Dermis microvascular lymphatic vessel endothelial cell (primary cell): ENCODE measurements around the gene CERS5. TPM values are rescaled to one million over a fixed set of nuclear protein-coding genes. Genes with fewer than 3 reads are reported as not detected.
"Not testable (repeated sequence)": the region's sequence is repeated elsewhere in the genome, so short reads cannot be mapped to it uniquely, and the experiment has no call there.

Experiments used
- DNase-seq, 2 donors: peaks; one replicate each; pipeline versions ENCODE4 v3.0.0 to v3.0.0-alpha.2; 2010; ENCODE audit warnings: low read depth in 2 of 2
- total RNA-seq: library from RNA; depleted of rRNA; stranded (reverse); fragments of >200 nt; gene quantifications from 2 replicates; pipeline ENCODE4 v1.2.1, GENCODE V29; 2014

The CERS5 gene
- total RNA-seq, 1 donor from 2014 or later = 28.1 TPM

DNA sequence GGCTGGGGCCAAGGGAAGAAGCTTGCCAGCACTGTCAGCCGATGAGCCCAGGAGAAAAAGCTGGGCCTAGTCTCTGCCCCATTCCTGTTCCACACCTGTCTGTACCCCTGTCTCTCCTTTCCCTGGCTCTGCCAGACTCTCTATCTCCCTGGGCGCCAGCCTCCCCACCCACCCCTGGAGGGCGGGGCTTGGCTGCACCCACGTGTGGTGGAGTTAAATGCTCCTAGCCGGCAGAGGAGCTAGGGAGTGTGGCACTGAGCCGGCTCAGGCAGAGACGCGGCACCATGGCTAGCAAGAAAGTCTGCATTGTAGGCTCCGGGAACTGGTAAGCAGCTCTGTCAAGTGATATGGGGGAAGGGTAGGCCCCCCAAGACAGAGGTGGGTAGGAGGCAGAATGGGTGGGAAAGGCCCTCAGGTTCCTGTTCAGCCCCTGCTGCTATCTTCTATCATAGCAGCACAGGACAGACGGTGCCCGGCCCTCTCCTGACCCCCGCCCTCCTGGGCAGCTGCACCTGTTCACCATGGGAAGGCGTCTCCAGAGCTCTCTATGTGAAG lies 63.3 kb downstream of the CERS5 start, which contains the start of gene GPD1:
GPD1 (plus strand) TSS at position 242 of the 555 bp plus-strand sequence; CDS start at position 285, 43 bp downstream.
- DNase-seq = no peak

- DNase-seq = no peak
These were observed 63.8 kb downstream of the CERS5 start for GRCh38 chr12:50103351-50103750.

GRCh38 chr12:50102646-50103309 lies 64.4 kb downstream of the CERS5 start:
- DNase-seq = no peak

DNA sequence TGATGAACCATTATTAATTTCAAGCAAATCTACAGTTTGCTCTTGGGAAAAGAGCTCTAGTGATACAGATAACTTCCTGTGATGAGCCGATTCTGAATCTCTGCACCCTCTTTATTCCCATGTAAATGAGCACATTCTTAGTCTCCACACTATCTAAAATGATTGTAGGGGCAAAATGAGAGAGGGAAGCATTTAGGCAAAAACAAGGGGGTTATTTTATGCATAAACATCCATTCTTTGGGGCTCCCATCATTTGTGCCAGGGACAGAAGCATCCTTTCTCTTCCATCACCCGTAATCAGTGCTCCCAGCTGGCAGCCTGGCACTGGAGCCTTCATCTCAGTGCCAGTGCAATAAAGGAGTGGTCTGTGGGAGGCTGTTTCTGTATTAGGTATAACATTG lies 65.0 kb downstream of the CERS5 start:
- no peak for DNase-seq

DNA sequence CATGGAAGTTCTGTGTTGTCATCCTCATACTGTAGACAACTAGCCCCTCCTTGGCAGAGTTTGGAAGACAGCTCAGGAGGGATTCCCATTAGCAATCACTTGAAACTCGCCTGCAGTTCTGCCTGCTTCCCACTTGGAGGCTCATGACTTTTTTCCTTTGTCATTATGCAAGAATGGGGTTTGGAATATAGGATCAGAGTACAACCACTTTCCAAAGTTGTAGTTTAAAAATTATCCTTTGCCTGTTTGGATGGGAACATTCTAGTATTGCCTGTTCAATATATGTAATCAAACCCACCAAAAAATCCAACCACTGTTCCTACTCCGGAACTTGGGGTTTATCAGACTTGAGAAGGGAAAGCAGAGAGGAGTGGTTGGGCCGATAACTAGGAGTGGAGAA lies 65.5 kb downstream of the CERS5 start:
- no peak for DNase-seq

DNA sequence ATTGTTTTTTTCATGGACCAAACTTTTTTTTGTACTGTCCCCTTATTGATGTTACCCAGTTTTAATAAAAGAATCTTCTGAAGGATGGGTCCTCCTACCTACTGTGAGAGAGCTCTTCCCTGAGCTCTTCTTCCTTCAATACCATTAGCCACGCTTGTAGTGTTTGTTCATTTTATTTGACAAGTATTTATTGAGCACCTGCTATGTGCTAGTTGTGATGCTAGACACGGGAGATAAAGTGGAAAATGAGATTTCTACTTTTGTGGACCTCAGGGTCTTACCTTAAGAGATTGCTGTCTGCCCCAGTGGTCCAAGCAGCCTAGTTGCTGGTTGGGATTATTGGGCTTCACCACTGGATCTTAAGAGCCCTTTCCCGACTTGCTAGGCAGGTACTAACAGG lies 66.6 kb downstream of the CERS5 start:
- no peak for DNase-seq

GRCh38 chr12:50099302-50100008 lies 67.7 kb downstream of the CERS5 start:
- DNase-seq = no peak

- DNase-seq = no peak
These were observed 69.2 kb downstream of the CERS5 start for GRCh38 chr12:50097952-50098351.

DNA sequence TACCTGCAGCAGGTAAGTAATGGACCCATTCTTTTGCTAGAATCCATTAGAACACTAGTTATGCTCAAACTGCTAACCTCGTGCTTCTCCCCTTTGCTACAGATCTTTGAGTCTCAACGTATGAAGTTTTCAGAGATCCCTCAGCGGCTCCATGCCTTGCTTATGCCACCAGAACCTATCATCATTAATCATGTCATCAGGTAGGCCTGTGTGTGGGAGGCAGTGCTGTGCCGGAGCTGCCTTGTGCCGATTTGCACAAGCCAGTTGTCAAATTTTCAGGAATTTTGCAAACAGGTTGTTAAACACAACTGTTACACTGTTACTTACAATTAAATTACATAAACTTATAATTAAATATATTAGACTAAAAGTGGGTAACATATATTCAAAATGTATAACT lies 76.8 kb downstream of the CERS5 start:
- DNase-seq = no peak

DNA sequence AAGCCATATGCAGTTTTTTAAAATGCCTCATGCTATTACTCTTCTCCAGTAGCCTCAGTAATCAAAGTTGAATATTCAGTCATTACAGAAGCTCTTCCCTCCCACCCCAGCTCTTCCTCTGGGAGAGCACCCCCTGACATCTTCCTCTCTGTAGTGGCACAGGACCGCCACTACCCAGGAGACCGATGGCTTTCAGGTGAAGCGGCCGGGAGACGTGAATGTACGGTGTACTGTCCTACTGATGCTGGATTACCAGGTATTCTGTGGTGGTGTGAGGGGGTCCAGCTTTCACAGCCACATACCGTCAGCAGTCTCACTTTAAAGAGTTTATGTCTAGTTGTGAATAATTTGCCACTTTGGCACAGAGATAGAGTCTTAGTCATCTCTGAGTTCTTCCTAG lies 77.4 kb downstream of the CERS5 start:
- no peak for DNase-seq

- peak; percentile 36 to 71 for DNase-seq
These were observed 78.4 kb downstream of the CERS5 start for GRCh38 chr12:50088577-50089335.

GRCh38 chr12:50087995-50088394 lies 79.2 kb downstream of the CERS5 start:
- DNase-seq = peak; percentile 80 to 94

- DNase-seq = no peak
These were observed 80.0 kb downstream of the CERS5 start for GRCh38 chr12:50087151-50087550.

DNA sequence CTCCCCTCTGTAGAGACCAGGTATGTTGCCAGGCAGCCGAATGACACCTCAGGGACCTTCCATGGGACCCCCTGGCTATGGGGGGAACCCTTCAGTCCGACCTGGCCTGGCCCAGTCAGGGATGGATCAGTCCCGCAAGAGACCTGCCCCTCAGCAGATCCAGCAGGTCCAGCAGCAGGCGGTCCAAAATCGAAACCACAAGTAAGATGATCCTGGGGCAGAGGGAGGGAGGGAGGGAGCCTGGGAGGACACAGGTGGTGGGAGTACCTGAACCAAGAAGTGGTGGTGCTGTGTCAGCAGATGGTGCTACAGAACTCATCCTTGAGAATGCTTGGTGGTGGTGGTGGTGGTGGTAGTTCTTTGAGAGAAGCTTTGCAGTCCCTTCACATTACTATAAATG lies 81.0 kb downstream of the CERS5 start:
- no peak for DNase-seq

- DNase-seq = no peak
These were observed 81.5 kb downstream of the CERS5 start for GRCh38 chr12:50085615-50086072.

- DNase-seq = peak; percentile 83 to 93
These were observed 82.2 kb downstream of the CERS5 start, which contains the start of gene SMARCD1 for GRCh38 chr12:50084775-50085614. Gene SMARCD1 (plus strand): TSS chr12:50085342. CDS start chr12:50085370, 28 bp downstream.

- not testable (repeated sequence) for DNase-seq
These were observed 82.8 kb downstream of the CERS5 start for GRCh38 chr12:50084409-50084774.

GRCh38 chr12:50083301-50083700 lies 83.9 kb downstream of the CERS5 start:
- no peak for DNase-seq

DNA sequence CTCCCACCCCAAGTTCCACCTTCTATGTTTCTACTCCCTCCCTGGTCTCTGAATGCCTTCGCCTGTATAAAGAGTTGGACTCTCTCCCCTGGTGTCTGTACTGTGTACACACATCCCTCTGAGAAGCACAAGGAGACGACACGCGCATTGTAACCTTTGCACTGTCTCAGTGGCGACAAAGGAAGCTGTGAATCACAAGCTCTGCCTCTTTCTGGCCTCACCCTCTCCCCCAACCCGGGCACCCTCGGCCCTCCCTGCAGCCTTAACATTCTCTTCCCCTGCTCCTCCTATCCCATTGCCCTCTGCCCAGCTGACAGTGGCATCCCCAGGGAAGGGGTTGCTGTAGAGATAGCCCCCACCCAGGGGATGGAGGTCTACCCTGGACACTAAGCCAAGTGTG lies 84.5 kb downstream of the CERS5 start:
- no peak for DNase-seq

- no peak for DNase-seq
These were observed 85.9 kb downstream of the CERS5 start for GRCh38 chr12:50081096-50081808.
